Lower leg skin (tissue), 3 donors: ENCODE measurements around the gene F2RL2.
"Not testable (repeated sequence)": the region's sequence is repeated elsewhere in the genome, so short reads cannot be mapped to it uniquely, and the experiment has no call there.

ENCODE experiments used
- CTCF ChIP-seq, 3 donors: fragments of 450-650 bp; IDR thresholded peaks; one replicate each; pipeline ENCODE4 v1.5.1; 2016; ENCODE audit warnings: antibody characterized with exemption in 3 of 3, mild to moderate bottlenecking in 3 of 3, moderate library complexity in 2 of 3
- POLR2A ChIP-seq, 2 donors: fragments of 450-650 bp; IDR thresholded peaks; one replicate each; pipeline ENCODE4 v1.6.1; 2016 to 2017; ENCODE audit warnings: antibody characterized with exemption in 2 of 2, mild to moderate bottlenecking in 1 of 2, moderate library complexity in 1 of 2

- not testable (repeated sequence) for TF ChIP-seq CTCF, POLR2A (IDR thresholded peaks at IDR 0.05)
These were observed 19.2 kb downstream of the F2RL2 start for GRCh38 chr5:76603991-76604390.
